ENCODE results near the gene ANKRD53.

DNA sequence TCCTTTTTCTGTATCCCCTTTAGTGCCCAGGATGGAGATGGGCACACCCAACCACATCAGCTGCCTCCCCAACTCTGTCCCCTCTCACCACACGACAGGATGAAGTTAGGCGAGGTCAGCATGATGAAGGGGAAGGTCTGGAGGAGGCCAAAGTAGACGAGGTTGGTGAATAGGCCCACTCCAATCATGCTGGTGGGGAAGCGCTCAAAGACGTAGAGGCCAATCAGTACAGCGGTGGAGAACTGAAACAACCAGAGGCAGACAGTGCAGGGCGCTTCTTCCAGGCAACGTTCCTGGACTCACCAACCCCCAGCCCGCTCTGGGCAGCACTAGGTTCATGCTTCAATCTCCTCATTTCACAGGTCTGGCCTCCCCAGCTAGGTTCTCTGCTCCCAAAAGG is 13.3 kb downstream of the ANKRD53 start:
- no peak for TF ChIP-seq MAX (IDR thresholded peaks at IDR 0.05)
- TF ChIP-seq, protein P1, sequence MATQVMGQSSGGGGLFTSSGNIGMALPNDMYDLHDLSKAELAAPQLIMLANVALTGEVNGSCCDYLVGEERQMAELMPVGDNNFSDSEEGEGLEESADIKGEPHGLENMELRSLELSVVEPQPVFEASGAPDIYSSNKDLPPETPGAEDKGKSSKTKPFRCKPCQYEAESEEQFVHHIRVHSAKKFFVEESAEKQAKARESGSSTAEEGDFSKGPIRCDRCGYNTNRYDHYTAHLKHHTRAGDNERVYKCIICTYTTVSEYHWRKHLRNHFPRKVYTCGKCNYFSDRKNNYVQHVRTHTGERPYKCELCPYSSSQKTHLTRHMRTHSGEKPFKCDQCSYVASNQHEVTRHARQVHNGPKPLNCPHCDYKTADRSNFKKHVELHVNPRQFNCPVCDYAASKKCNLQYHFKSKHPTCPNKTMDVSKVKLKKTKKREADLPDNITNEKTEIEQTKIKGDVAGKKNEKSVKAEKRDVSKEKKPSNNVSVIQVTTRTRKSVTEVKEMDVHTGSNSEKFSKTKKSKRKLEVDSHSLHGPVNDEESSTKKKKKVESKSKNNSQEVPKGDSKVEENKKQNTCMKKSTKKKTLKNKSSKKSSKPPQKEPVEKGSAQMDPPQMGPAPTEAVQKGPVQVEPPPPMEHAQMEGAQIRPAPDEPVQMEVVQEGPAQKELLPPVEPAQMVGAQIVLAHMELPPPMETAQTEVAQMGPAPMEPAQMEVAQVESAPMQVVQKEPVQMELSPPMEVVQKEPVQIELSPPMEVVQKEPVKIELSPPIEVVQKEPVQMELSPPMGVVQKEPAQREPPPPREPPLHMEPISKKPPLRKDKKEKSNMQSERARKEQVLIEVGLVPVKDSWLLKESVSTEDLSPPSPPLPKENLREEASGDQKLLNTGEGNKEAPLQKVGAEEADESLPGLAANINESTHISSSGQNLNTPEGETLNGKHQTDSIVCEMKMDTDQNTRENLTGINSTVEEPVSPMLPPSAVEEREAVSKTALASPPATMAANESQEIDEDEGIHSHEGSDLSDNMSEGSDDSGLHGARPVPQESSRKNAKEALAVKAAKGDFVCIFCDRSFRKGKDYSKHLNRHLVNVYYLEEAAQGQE (IDR thresholded peaks at IDR 0.05; ENCODE audit: low read depth): no peak
- no peak for TF ChIP-seq USF1 (IDR thresholded peaks at IDR 0.05)
- no peak for TF ChIP-seq ZBTB7A (IDR thresholded peaks at IDR 0.05; ENCODE audit: low read depth)
- no peak for TF ChIP-seq TAF1 (IDR thresholded peaks at IDR 0.05; ENCODE audit: low read depth)
- TF ChIP-seq EP300 (IDR thresholded peaks at IDR 0.05; ENCODE audit: borderline replicate concordance): no peak
- TF ChIP-seq RAD21 (IDR thresholded peaks at IDR 0.05; ENCODE audit: low read depth): no peak
- no peak for TF ChIP-seq EGR1 (IDR thresholded peaks at IDR 0.05)
- no peak for TF ChIP-seq CEBPB (IDR thresholded peaks at IDR 0.05)
- TF ChIP-seq TCF12 (IDR thresholded peaks at IDR 0.05; ENCODE audit: low read depth): no peak
- TF ChIP-seq YY1 (IDR thresholded peaks at IDR 0.05; ENCODE audit: low read depth): no peak
- no peak for TF ChIP-seq TEAD4 (IDR thresholded peaks at IDR 0.05)
- TF ChIP-seq CREB1 (IDR thresholded peaks at IDR 0.05; ENCODE audit: low read depth): no peak

All from Ishikawa (cell line).